Anterior cingulate cortex (tissue), 58 donors: ENCODE results near the gene PRKAG1.
A peak's percentile ranks its signal among the peaks of the same experiment; 100 is the strongest.

Source experiments
- DNase-seq, 58 donors: peaks; one replicate each; lab custom pipeline; 2025; lab: John Stamatoyannopoulos, UW

The PRKAG1 gene

GRCh38 chr12:49050507-49051372 is 32.2 kb upstream of the PRKAG1 start:
- DNase-seq = no peak

GRCh38 chr12:49049566-49050224 is 31.1 kb upstream of the PRKAG1 start:
- DNase-seq = peak in 1 of 58 donors; percentile 9

DNA sequence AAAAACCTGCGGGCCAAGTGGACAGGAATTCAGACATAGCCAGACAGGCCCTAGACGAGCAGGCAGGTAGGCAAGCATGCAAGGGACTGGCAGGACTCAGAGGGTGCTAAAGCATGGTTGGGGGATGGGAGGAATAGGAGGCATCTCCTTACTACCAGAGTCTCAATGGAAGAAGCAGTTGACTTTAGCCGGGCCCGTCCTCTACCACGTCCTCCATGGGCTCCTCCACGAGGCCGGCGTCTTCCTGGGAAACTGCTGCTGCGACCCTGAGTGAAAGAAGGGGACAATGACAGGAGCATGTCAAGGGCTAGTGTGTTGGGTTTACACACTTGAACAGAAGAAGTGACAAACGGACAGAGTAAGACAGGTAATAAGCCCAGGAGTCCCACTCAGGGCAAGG is 30.4 kb upstream of the PRKAG1 start:
- no peak for DNase-seq

GRCh38 chr12:49046129-49046895 is 27.7 kb upstream of the PRKAG1 start:
- no peak for DNase-seq

DNA sequence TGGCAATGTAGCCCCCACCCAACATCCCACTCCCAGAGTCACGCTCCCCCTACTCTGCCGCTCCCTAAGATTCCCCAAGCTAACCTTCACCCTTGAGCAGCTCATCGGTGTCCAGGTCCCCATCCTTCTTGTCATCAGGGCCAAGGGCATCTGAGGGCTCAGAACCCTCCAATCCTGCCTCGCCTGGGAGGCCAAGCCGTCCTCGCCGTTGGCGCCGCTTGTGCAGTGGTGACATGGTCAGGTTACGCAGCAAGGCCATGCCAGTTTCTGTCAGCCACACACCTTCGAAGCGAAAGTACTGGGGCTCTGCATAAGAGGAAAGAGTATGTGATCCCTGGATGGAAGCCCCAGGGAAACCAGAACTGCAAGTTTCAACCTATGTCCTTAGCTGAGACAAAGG is 26.1 kb upstream of the PRKAG1 start:
- no peak for DNase-seq

DNA sequence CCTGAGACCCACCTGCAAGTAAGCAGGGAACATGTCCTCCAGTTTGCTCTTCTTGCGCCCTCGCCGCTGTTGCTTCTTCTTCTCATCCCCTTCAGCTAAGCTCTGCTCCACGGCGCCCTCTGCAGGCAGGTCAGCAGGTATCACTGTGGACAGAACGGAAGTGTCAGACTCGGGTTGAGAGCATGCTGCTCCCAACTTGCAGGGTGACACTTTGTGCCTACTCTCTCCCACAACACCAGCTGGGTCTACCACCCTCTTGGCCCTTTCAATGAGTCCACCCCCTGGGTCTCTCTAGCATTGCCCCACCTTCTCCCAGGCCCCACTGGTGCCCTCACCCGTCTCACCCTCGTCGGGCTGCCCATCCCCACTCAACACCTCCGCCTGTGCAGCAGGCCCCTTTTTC is 25.3 kb upstream of the PRKAG1 start:
- peak in 29 of 58 donors; percentile 3 to 68 (median 25) for DNase-seq

GRCh38 chr12:49043241-49043640 is 24.7 kb upstream of the PRKAG1 start:
- no peak for DNase-seq

DNA sequence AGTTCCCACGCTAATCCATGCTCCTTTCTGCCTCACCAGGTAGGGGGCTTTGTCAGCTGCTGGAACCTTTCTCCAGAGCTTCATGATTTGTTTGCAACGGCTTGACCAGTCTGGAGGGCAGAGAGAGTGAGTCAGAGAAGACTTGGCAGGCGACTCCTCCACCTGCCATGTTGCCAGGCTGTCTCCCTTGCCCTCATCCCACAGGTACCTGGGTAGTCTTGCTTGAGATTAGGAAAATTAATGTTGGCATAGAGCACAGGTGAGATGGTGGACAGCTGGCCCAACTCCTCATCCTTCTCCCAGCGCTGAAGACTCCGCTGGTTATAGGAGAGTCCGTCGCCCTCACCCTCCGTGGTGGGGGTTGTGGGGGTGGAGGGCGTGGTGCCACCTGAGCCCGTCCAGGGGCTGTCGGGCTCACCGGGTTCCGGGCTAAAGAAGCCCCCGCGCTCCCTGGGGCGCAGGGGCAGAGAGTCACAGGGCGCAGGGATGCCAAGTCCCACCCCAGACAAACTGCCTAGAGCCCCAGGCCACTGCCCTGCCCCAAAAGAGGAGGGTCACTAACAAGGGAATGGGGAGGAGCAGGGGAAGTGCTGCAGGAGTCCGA is 23.4 kb upstream of the PRKAG1 start:
- DNase-seq = no peak

DNA sequence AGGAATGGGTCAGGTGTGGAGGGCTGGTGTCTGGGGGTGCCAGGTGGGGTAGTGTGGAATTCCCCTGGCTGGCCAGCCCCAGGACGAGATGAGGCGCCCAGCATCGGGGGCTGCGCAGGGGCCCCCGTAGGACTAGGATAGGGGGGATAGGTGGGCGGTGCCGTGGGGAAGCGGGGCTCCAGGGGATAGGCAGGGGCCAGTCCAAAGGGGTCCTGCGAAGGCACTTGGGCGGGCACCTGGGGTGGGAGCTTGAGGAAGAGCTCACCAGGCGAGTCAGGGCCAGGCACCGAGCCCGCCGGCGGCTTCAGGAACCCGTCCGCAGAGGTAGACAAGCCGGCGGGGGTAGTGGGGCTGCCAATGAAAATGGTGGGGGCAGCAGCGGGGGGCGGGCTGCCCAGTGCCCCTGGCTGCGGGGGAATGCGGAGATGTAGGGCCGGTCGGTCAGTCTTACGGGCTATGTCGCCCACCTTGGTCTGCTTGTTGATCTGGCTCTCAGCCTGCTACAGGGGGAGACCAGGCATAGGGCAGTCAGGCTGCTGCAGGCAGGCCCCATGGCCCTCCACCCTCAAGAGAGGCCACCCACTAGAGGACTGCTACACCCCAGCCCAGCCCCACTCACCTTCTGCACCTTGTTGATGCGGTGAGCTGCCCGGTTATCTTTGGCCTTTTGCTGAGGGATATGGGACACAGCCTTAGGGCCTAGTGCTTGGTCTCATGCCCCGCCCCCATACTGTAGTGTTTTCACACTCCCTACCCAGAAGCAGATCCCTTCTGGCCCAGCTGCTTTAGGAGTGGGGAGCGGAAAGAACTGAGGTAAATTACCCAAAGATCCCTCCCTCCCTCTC is 22.7 kb upstream of the PRKAG1 start:
- DNase-seq = no peak

DNA sequence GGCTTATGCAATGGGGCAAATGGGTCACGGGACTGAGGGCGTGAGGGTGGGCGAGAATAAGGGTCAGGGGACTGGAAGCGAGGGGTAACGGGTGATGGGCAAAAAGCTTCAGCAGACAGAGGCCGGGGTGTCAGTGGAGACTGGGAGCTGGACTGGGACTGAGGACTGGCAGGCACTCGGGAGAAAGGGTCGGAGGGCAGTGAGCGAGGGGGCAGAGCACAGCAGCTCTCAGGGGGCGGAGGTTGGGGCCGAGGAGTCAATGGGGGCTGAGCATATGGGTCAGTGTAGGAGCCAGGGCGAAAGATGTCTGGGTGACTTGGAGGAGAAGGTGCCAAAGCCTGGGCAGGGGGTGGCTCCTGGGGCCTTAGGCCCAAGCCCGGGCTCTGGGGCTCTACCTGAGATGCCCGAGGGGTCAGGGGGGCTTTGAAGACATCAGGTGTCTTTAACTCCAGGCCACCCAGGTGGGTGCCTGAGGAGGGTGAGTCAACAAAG is 21.8 kb upstream of the PRKAG1 start:
- no peak for DNase-seq

- DNase-seq = no peak
Measured at GRCh38 chr12:49039421-49040363, 21.1 kb upstream of the PRKAG1 start.

DNA sequence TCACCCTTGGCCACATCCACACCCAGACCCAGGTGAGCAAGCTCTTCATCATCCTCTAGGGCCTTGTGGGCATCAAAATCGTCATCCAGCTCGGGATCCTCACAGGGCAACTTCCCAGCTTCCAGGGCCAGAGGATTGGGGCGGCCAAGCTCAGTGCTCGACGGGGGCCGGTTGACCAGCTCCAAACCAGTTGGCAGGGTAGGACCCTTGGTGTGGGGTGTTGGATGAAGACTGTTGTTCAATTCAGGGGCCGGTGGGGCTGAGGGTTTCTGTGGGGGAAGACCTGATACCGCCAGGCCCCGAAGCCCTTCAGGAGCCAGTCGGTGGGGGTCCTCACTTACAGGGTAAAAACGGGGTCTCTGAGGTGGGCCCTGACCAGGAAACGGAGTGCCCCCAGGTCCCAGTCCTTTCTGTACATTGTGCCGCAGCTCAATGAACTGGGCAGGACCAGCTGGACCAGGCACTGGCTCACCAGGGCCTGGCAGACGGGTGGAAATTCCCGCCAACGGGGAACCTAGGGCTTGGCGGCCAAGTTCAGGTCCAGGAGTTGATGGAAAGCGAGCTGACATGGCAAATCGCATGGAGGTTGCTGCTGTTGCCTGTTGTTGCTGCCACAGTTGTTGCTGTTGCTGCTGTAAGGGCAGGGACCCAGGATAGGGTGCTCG is 19.8 kb upstream of the PRKAG1 start:
- DNase-seq = no peak

- no peak for DNase-seq
Measured at GRCh38 chr12:49037947-49038237, 19.3 kb upstream of the PRKAG1 start.

- DNase-seq = no peak
Measured at GRCh38 chr12:49037111-49037946, 18.8 kb upstream of the PRKAG1 start.

DNA sequence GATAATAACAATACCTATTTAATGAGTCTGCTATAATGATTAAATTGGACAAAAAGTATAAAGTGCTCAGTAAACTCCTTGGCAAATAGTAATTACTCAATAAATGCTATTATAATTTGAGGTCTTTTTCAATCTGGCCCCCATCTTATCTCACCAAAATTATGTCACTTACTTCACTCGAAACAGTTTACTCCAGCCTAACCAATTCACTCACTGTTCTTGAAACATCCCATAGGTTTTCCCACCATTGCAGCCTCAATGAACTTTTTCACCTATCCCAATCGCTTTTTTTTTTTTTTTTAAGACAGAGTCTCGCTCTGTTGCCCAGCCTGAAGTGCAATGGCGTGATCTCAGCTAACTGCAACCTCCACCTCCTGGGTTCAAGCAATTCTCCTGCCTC is 17.5 kb upstream of the PRKAG1 start:
- no peak for DNase-seq

DNA sequence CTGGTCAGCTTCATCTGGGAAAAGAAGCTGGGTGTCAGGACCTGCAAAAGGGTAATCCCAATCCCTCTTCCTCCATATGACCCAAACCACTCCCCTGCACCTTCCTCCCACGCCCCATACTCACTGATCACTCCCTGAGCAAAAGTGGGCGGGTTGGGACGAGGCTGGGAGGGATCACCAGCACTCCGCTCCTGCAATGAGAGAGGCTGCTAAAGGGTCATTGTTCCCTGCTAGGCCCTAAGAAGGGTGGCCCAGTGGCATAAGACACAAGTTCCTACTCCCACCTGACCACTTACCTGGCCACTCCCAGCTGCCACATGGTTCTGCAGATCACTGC is 15.7 kb upstream of the PRKAG1 start:
- no peak for DNase-seq

GRCh38 chr12:49033611-49034285 is 15.2 kb upstream of the PRKAG1 start:
- peak in 14 of 58 donors; percentile 4 to 43 (median 18) for DNase-seq
